Fibroblast of lung (primary cell): ENCODE measurements around the gene CADPS. TPM values are rescaled to one million over a fixed set of nuclear protein-coding genes. Genes with fewer than 3 reads are reported as not detected.

Experiments used
- DNase-seq, 2 donors: peaks; one replicate each; pipeline versions ENCODE4 v3.0.0 to v3.0.0-alpha.2; 2010; ENCODE audit warnings: low read depth in 2 of 2
- H2AFZ ChIP-seq: 2 replicates; pipeline ENCODE4 v1.5.1; 2012; ENCODE audit warnings: low read length, control low read depth, inconsistent platforms
- H3K27ac ChIP-seq: 2 replicates; pipeline ENCODE4 v1.5.1; 2011; ENCODE audit warnings: low read length, control low read depth; ENCODE audit not compliant: insufficient read depth
- H3K27me3 ChIP-seq: 2 replicates; pipeline ENCODE4 v1.5.1; 2011; ENCODE audit warnings: mild to moderate bottlenecking, low read length; ENCODE audit not compliant: control insufficient read depth, insufficient read depth
- H3K36me3 ChIP-seq: 2 replicates; pipeline ENCODE4 v1.5.1; 2011; ENCODE audit warnings: low read length; ENCODE audit not compliant: control insufficient read depth, insufficient read depth
- H3K4me1 ChIP-seq: 2 replicates; pipeline ENCODE4 v1.5.1; 2011; ENCODE audit warnings: low read length; ENCODE audit not compliant: control insufficient read depth, insufficient read depth; ENCODE audit errors: extremely low read depth
- H3K4me2 ChIP-seq: 2 replicates; pipeline ENCODE4 v1.5.1; 2011; ENCODE audit warnings: low read length, control low read depth; ENCODE audit not compliant: insufficient read depth; ENCODE audit errors: extremely low read depth
- H3K4me3 ChIP-seq, 4 experiments: fragments of 200-600 bp in 1 of 4; sonication (generic) in 1 of 4; replicated peaks in 1 of 4; 2 replicates each; pipeline ENCODE4 v1.5.1; 2011 to 2016; ENCODE audit warnings: low read length in 4 of 4, low read depth in 3 of 4, mild to moderate bottlenecking in 3 of 4, control low read depth in 2 of 4, inconsistent platforms in 1 of 4, mixed read lengths in 1 of 4; ENCODE audit not compliant: insufficient read depth in 1 of 4; ENCODE audit errors: control extremely low read depth in 1 of 4
- H3K79me2 ChIP-seq: 2 replicates; pipeline ENCODE4 v1.5.1; 2012; ENCODE audit warnings: mild to moderate bottlenecking, low read length, inconsistent platforms; ENCODE audit not compliant: control insufficient read depth, insufficient read depth
- H3K9ac ChIP-seq: 2 replicates; pipeline ENCODE4 v1.5.1; 2011; ENCODE audit warnings: mild to moderate bottlenecking, low read length, control low read depth; ENCODE audit not compliant: insufficient read depth
- H3K9me3 ChIP-seq: 2 replicates; pipeline ENCODE4 v1.5.1; 2012; ENCODE audit warnings: low read depth, low read length; ENCODE audit not compliant: control insufficient read depth, insufficient read depth
- H4K20me1 ChIP-seq: 2 replicates; pipeline ENCODE4 v1.5.1; 2011; ENCODE audit warnings: low read length; ENCODE audit not compliant: control insufficient read depth, insufficient read depth; ENCODE audit errors: extremely low read depth
- CTCF ChIP-seq, 2 donors: IDR thresholded peaks in 1 of 2; conservative IDR thresholded peaks in 1 of 2; 1 replicate in 1 of 2; 2 replicates in 1 of 2; pipeline ENCODE4 v1.5.1; 2011 to 2012; ENCODE audit warnings: low read length in 2 of 2, control low read depth in 1 of 2, inconsistent platforms in 1 of 2, low read depth in 1 of 2, mild to moderate bottlenecking in 1 of 2
- EZH2 ChIP-seq: IDR thresholded peaks from 2 replicates; pipeline ENCODE4 v1.5.1; 2012; ENCODE audit warnings: low read length, control low read depth, mild to moderate bottlenecking; ENCODE audit errors: missing control alignments
- polyA plus RNA-seq, 2 donors: library from polyadenylated mRNA; depleted of rRNA in 1 of 2; stranded (reverse) in 1 of 2; unstranded in 1 of 2; fragments of >200 nt; gene quantifications; 2 replicates each; pipeline ENCODE4 v1.2.1, GENCODE V29; 2011 to 2012; ENCODE audit warnings: missing spikeins in 1 of 2
- total RNA-seq: library from RNA; depleted of rRNA; stranded (reverse); fragments of >200 nt; gene quantifications from 2 replicates; pipeline ENCODE4 v1.2.1, GENCODE V29; 2014

The CADPS gene
- total and polyA plus RNA-seq, 2 donors (not counting 1 experiment from before 2014, with no cell fraction given), result 2.3 to 63.1 TPM

- TF ChIP-seq CTCF (conservative IDR thresholded peaks at IDR 0.05 in 1 of 2, IDR thresholded peaks at IDR 0.05 in 1 of 2; ENCODE audit: low read depth in 1 of 2, low read length in 2 of 2) (no peak), EZH2 (no peak)
- H3K36me3 ChIP-seq, result no peaks in the 10 kb centered on the region
- no peak overlapping the region for H3K4me2 ChIP-seq
- no peaks in the 10 kb centered on the region for H3K4me1 ChIP-seq
- H3K9ac ChIP-seq, result no peak overlapping the region
- DNase-seq, result no peak
- no peaks in the 10 kb centered on the region for H3K79me2 ChIP-seq
- H3K27me3 ChIP-seq, result no peaks in the 10 kb centered on the region
- no peak overlapping the region for H2AFZ ChIP-seq
- no peaks in the 10 kb centered on the region for H4K20me1 ChIP-seq
- no peak overlapping the region for H3K27ac ChIP-seq
- no peak overlapping the region for H3K4me3 ChIP-seq
- no peaks in the 10 kb centered on the region for H3K9me3 ChIP-seq
These were observed 236.9 kb downstream of the CADPS start for GRCh38 chr3:62638316-62638715.

- Histone ChIP-seq H3K27ac (no peak overlapping the region), H3K4me1 (no peaks in the 10 kb centered on the region), H3K4me3 (no peak overlapping the region), H3K9ac (no peak overlapping the region), H2AFZ (no peak overlapping the region), H4K20me1 (no peaks in the 10 kb centered on the region), H3K4me2 (no peak overlapping the region), H3K79me2 (no peaks in the 10 kb centered on the region), H3K36me3 (no peaks in the 10 kb centered on the region), H3K9me3 (no peaks in the 10 kb centered on the region), H3K27me3 (no peaks in the 10 kb centered on the region)
- no peak for DNase-seq
- no peak for TF ChIP-seq CTCF (conservative IDR thresholded peaks at IDR 0.05 in 1 of 2, IDR thresholded peaks at IDR 0.05 in 1 of 2; ENCODE audit: low read depth in 1 of 2, low read length in 2 of 2)
- TF ChIP-seq EZH2, result no peak
These were observed 238.9 kb downstream of the CADPS start for GRCh38 chr3:62636235-62636826.

- Histone ChIP-seq H3K27ac (no peak overlapping the region), H3K79me2 (no peaks in the 10 kb centered on the region), H2AFZ (no peak overlapping the region), H3K4me2 (no peak overlapping the region), H3K36me3 (no peaks in the 10 kb centered on the region), H4K20me1 (no peaks in the 10 kb centered on the region), H3K4me1 (no peaks in the 10 kb centered on the region), H3K27me3 (peaks cover 4% of the 10 kb centered on the region), H3K9ac (no peak overlapping the region), H3K9me3 (no peaks in the 10 kb centered on the region), H3K4me3 (no peak overlapping the region)
- peak in 1 of 2 donors; percentile 32 for DNase-seq
- TF ChIP-seq CTCF (conservative IDR thresholded peaks at IDR 0.05 in 1 of 2, IDR thresholded peaks at IDR 0.05 in 1 of 2; ENCODE audit: low read depth in 1 of 2, low read length in 2 of 2) (peak; percentile 24 to 31), EZH2 (no peak)
These were observed 242.5 kb downstream of the CADPS start for GRCh38 chr3:62632510-62633294.
